A549 treated with Mapracorat at 1 μM for 4 hours (cell line): Measurements from ENCODE around the gene STAM. TPM values are rescaled to one million over a fixed set of nuclear protein-coding genes. Genes with fewer than 3 reads are reported as not detected.

Experiments used
- total RNA-seq: library from RNA; stranded (reverse); fragments of 200-300 nt; extraction: Qiagen RNA extraction; gene quantifications from 5 replicates; pipeline ENCODE4 v1.2.3, GENCODE V29; 2022

The STAM gene
- total RNA-seq = 22.5 to 25.3 TPM (median 24.2 TPM) in 5 replicates

GRCh38 chr10:17643755-17644484, at the start of gene STAM:
TSS of gene STAM (plus strand) at chr10:17644151. CDS start at chr10:17644340, 189 bp downstream.

GRCh38 chr10:17617031-17617911, 26.7 kb upstream of the STAM start, which contains the start of gene HACD1:
TSS of gene HACD1 (minus strand) at chr10:17617374. CDS start at chr10:17617339, 35 bp downstream.

DNA sequence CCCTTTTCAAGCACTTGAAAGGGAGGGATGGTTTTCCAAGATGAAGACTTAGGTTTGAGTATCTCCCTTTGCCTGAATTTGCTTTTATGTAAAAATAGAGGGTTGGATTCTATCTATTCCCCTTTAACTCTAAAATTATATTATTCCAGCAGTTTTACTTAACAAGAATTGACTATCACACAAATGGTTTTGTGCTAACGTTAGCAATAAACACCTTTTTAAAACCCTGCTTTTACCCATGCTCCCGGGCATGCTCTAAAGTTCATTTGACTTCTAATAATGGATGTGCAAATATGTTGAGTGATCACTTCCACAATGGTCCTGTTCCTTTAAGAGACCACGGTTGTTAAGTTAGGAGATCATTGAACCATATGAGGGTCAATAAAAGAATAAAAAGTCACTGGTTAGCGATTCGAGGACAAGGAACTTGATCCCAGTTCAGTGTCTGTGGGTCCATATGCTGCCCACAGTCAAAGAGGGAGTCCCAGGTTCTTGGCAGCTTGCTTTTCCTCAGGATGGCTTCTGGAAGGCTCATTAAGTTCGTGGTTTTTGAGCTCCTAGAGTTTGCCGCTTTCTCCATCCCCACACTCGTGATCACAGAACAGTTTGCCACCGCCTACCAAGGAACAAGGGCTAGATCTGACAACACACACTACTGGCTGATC, 108.0 kb downstream of the STAM start, which contains the start of gene TMEM236:
TMEM236 (plus strand) TSS at position 421 of the 665 bp plus-strand sequence; CDS start at position 516, 95 bp downstream.

Other genes starting within 250 kb of the STAM start
- 0.07 TPM in 1 of 5 replicates, not detected in the others for gene ST8SIA6, start 189.6 kb upstream of the STAM start, total RNA-seq
- gene HACD1, start 26.8 kb upstream of the STAM start, total RNA-seq = 37.7 to 61.6 TPM (median 58.5 TPM) in 5 replicates
- 0.02 to 0.08 TPM (median 0.03 TPM) in 5 replicates for gene TMEM236, start 108.0 kb downstream of the STAM start, total RNA-seq
- 0.03 TPM in 2 of 5 replicates, not detected in the others for gene MRC1, start 165.2 kb downstream of the STAM start, total RNA-seq